Ascending aorta (tissue), 2 donors: ENCODE data around the gene PGGHG. TPM values are rescaled to one million over a fixed set of nuclear protein-coding genes. Genes with fewer than 3 reads are reported as not detected.
A peak's percentile ranks its signal among the peaks of the same experiment; 100 is the strongest.
"Not testable (repeated sequence)": the region's sequence is repeated elsewhere in the genome, so short reads cannot be mapped to it uniquely, and the experiment has no call there.

Source experiments
- DNase-seq, 2 donors: peaks; one replicate each; pipeline ENCODE4 v3.0.0-alpha.2; 2019; ENCODE audit warnings: low spot score in 2 of 2
- H3K27ac ChIP-seq, 2 donors: fragments of 200-600 bp; sonication (generic); one replicate each; pipeline ENCODE4 v1.5.1; 2016 to 2017; ENCODE audit warnings: mild to moderate bottlenecking in 1 of 2
- H3K27me3 ChIP-seq: fragments of 200-600 bp; sonication (generic); one replicate; pipeline ENCODE4 v1.5.1; 2017
- H3K36me3 ChIP-seq, 2 donors: fragments of 200-600 bp; sonication (generic); one replicate each; pipeline ENCODE4 v1.5.1; 2016
- H3K4me1 ChIP-seq, 2 donors: fragments of 200-600 bp; sonication (generic); one replicate each; pipeline ENCODE4 v1.5.1; 2016 to 2017; ENCODE audit warnings: mild to moderate bottlenecking in 1 of 2
- H3K4me3 ChIP-seq, 2 donors: fragments of 200-600 bp; sonication (generic); one replicate each; pipeline ENCODE4 v1.5.1; 2016 to 2017; ENCODE audit warnings: mild to moderate bottlenecking in 1 of 2
- H3K9me3 ChIP-seq, 2 donors: fragments of 200-600 bp; sonication (generic); one replicate each; pipeline ENCODE4 v1.5.1; 2016
- intact Hi-C: fragments of 100-400 bp; cut with DNase I; formaldehyde crosslinking; loops from one replicate; pipeline ENCODE4 v1.15.1; 2023
- total RNA-seq: library from RNA; depleted of rRNA; stranded (reverse); fragments of >200 nt; gene quantifications from one replicate; pipeline ENCODE4 v1.1.0, GENCODE V29; 2016
- TF ChIP-seq, protein P1 (sequence below), 3 experiments: fragments of 200-600 bp in 2 of 3; fragments of 450-650 bp in 1 of 3; sonication (generic) in 2 of 3; IDR thresholded peaks; one replicate each; pipeline ENCODE4 v1.5.1; 2016 to 2019; ENCODE audit warnings: antibody characterized with exemption in 3 of 3, mild to moderate bottlenecking in 1 of 3, moderate library complexity in 1 of 3

PGGHG gene
- total RNA-seq, 1 donor from 2014 or later, result 155 TPM

DNA sequence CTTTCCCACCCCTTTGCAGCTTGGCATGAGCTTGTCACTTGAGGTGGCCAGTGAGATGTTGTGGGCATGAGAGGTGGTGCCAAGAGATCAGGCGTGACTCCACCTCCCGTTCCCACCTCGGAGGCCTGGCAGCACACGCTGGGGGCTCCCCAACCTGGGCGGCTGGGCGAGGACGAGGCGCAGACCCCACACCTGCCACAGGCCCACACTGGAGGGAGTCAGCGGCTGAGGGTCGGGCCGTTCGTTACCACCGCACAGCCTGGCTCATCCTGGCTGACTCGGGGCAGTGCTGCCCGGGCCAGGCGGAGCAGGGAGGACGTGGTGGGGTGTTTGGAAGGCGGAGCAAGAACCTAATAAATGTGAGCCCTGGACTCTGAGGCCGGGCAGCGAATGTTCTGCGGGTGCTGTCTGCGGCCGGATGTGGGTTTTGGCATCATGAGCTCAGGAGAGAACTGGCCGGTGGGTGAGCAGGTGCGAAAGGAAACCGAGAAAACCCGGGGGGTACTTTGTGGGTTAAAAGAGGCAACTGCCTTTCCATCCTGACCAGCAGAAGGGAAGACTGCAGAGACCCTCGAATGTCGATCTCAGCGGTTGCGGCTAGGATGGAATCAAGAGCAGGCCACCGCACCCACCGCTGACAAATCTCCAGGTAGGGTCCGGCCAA is 41.9 kb downstream of the PGGHG start:
- no peak overlapping the region for H3K27ac ChIP-seq
- no peaks in the 10 kb centered on the region for H3K36me3 ChIP-seq
- H3K4me3 ChIP-seq, result no peak overlapping the region
- no peaks in the 10 kb centered on the region for H3K9me3 ChIP-seq
- TF ChIP-seq, protein P1, sequence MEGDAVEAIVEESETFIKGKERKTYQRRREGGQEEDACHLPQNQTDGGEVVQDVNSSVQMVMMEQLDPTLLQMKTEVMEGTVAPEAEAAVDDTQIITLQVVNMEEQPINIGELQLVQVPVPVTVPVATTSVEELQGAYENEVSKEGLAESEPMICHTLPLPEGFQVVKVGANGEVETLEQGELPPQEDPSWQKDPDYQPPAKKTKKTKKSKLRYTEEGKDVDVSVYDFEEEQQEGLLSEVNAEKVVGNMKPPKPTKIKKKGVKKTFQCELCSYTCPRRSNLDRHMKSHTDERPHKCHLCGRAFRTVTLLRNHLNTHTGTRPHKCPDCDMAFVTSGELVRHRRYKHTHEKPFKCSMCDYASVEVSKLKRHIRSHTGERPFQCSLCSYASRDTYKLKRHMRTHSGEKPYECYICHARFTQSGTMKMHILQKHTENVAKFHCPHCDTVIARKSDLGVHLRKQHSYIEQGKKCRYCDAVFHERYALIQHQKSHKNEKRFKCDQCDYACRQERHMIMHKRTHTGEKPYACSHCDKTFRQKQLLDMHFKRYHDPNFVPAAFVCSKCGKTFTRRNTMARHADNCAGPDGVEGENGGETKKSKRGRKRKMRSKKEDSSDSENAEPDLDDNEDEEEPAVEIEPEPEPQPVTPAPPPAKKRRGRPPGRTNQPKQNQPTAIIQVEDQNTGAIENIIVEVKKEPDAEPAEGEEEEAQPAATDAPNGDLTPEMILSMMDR (IDR thresholded peaks at IDR 0.05), result no peak
- no peak for DNase-seq
- no peaks in the 10 kb centered on the region for H3K27me3 ChIP-seq
- H3K4me1 ChIP-seq, result peaks cover 6 to 16% of the 10 kb centered on the region in 2 donors
- intact Hi-C loops, result no loop called here

DNA sequence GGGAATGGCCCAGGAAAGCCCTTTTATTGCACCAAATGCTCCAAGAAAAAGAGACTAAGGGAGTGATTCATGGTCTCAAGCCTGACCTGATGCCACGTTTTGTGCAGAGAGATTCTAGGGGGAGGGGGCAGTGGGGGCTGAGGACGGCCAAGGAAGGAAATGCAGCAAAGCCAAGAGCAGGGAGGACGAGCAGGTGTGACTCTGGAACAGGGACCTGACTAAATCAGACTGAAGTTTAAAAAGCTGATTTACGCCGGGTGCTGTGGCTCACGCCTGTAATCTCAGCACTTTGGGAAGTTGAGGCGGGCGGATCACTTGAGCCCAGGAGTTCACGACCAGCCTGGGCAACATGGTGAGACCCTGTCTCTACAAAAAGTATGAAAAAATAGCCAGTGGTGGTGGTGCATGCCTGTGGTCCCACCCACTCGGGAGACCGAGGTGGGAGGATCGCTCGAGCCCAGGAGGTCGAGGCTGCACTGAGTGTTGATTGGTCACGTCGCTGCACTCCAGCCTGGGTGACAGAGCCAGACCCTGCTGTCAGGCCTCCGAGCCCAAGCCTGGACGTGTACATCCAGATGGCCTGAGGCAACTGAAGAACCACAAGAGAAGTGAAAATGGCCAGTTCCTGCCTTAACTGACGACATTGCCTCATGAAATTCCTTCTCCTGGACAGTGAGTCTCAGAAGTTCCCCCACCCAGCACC is 42.6 kb downstream of the PGGHG start:
- Histone ChIP-seq H3K4me1 (peaks cover 4 to 9% of the 10 kb centered on the region in 2 donors), H3K36me3 (no peaks in the 10 kb centered on the region), H3K4me3 (no peak overlapping the region), H3K9me3 (no peaks in the 10 kb centered on the region), H3K27ac (no peak overlapping the region), H3K27me3 (no peaks in the 10 kb centered on the region)
- TF ChIP-seq, protein P1 (IDR thresholded peaks at IDR 0.05), result no peak
- DNase-seq, result no peak
- intact Hi-C loops, result no loop called here

DNA sequence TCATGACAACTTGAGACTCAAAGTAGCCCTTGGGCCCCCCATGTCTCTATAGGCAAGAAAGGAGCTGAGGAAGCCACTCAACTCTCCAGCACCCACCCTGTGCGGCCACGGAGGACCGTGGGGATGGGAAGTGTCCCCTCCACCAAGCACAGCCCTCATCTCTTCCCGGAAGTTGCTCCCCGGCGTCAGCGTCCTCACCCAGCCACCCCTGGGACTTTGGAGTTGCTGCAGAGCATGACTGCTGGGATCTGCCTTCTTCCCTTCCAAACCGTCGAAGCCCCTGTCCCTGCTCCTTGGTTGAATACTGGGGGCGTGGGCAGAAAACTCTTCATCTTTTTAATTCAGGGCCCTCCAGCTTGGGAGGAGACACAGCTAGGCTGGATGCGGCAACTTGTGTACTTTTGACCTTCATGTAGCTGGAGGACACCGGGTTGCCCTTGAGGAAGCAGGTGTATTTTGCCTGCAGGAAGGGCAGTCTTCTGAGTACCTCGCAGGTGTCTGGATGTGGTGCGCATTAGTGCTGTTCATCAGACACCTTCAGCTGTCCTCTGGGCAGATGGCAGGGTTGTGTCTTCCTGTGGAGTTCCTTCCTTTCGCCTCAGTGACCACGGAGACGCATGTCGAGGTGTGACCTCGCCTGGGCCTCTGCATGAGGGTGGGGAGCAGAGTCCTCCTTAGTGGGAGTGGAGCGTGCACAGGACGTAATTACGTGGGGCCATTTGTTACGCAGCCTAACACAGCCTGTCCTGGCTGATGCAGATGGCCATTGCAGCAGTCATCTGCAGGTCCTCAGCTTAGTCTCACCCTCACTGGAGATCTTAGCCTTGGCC is 43.9 kb downstream of the PGGHG start:
- Histone ChIP-seq H3K9me3 (no peaks in the 10 kb centered on the region), H3K27me3 (no peaks in the 10 kb centered on the region), H3K4me1 (no peaks in the 10 kb centered on the region), H3K4me3 (no peak overlapping the region), H3K36me3 (no peaks in the 10 kb centered on the region), H3K27ac (no peak overlapping the region)
- intact Hi-C loops, result no loop called here
- DNase-seq, result no peak
- TF ChIP-seq, protein P1 (IDR thresholded peaks at IDR 0.05), result no peak

DNA sequence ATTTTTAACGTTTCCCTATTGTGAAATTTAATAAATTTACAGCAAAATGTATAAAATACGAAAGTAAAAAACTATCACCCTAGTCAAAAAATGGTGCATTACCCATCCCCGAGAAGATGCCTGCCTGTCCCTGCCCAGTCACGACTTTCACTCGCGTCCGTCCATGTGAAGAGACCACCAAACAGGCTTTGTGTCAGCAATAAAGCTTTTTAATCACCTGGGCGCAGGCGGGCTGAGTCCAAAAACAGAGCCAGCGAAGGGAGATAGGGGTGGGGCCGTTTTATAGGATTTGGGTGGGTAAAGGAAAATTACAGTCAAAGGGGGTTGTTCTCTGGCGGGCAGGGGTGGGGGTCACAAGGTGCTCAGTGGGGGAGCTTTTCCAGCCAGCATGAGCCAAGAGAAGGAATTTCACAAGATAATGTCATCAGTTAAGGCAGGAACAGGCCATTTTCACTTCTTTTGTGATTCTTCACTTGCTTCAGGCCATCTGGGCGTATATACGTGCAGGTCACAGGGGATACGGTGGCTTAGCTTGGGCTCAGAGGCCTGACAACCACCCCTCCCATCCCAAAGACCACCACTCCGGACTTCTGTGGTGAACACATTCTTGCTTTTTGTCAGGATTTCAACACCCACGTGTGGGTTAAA is 44.8 kb downstream of the PGGHG start:
- H3K4me3 ChIP-seq, H3K27me3 ChIP-seq, H3K9me3 ChIP-seq, intact Hi-C loops, H3K36me3 ChIP-seq, DNase-seq, H3K27ac ChIP-seq, H3K4me1 ChIP-seq: not testable (repeated sequence)

DNA sequence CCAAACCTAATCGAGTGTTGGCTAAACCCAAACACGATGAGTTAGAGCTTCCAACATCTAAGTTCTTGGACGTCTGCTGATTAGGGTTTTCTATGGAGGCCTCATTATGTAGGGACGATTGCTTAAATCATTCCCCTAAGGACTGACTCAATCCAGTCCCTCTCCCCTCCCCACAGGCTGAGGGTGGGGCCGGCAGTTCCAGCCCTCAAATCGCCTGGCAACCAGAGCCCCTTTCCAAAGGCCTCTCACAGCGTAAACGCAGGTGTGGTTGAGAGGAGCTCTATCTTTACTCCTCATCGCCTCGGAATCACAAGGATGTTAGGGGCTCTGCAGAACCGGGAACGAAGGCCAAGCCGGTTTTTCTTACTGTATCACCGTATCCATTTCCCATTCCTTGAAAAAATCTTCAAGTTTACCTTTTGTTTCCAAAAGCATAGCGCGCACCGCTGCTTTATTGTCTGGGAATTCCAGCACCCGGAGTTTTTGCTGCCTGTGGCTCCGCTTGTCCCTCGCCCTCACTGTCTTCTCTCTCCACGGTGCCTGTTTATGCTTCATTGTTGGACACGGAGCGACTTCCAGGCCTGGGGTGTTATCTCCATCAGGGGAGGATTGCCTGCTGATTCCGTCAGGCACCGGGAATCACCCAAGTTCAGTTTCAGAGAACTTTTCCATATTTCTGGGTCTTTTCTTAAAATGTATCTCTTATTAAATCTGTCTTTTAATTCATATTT is 45.5 kb downstream of the PGGHG start:
- Histone ChIP-seq H3K4me1 (no peaks in the 10 kb centered on the region), H3K27me3 (no peaks in the 10 kb centered on the region), H3K9me3 (no peaks in the 10 kb centered on the region), H3K36me3 (no peaks in the 10 kb centered on the region), H3K27ac (peak overlapping the region in 1 of 2 donors; percentile 34), H3K4me3 (no peak overlapping the region)
- intact Hi-C loops, result no loop called here
- peak in 1 of 2 donors; percentile 30 for DNase-seq
- TF ChIP-seq, protein P1 (IDR thresholded peaks at IDR 0.05), result no peak
